NT2/D1 (cell line): ENCODE results near the gene TOLLIP.

Source experiments
- DNase-seq: peaks from one replicate; pipeline ENCODE4 v3.0.0-alpha.2; 2011; ENCODE audit warnings: low read depth, low spot score
- H3K27me3 ChIP-seq: 2 replicates; pipeline ENCODE4 v1.6.0; 2011; ENCODE audit warnings: mild to moderate bottlenecking; ENCODE audit not compliant: insufficient read length, insufficient read depth
- H3K36me3 ChIP-seq: 2 replicates; pipeline ENCODE4 v1.6.1; 2011; ENCODE audit warnings: mild to moderate bottlenecking, low read length, mixed read lengths; ENCODE audit not compliant: insufficient read depth, insufficient read length
- H3K4me1 ChIP-seq: 2 replicates; pipeline ENCODE4 v1.5.1; 2011; ENCODE audit not compliant: insufficient read depth, insufficient read length
- H3K4me3 ChIP-seq: 2 replicates; pipeline ENCODE4 v1.5.1; 2011; ENCODE audit warnings: low read depth; ENCODE audit not compliant: insufficient read length
- H3K9ac ChIP-seq: 2 replicates; pipeline ENCODE4 v1.6.0; 2011; ENCODE audit warnings: low read depth; ENCODE audit not compliant: insufficient read length
- H3K9me3 ChIP-seq: 2 replicates; pipeline ENCODE4 v1.5.1; 2011; ENCODE audit warnings: mild to moderate bottlenecking, low read length; ENCODE audit not compliant: insufficient read depth
- SUZ12 ChIP-seq: IDR thresholded peaks from 2 replicates; pipeline ENCODE4 v1.6.1; 2011; ENCODE audit not compliant: insufficient read length, insufficient read depth; ENCODE audit errors: extremely low read depth
- YY1 ChIP-seq: IDR thresholded peaks from 2 replicates; pipeline ENCODE4 v1.6.1; 2011; ENCODE audit not compliant: insufficient read length, insufficient read depth
- ZNF274 ChIP-seq: IDR thresholded peaks from 2 replicates; pipeline ENCODE4 v1.6.1; 2011; ENCODE audit warnings: mild to moderate bottlenecking, low read depth, low read length

Gene TOLLIP

DNA sequence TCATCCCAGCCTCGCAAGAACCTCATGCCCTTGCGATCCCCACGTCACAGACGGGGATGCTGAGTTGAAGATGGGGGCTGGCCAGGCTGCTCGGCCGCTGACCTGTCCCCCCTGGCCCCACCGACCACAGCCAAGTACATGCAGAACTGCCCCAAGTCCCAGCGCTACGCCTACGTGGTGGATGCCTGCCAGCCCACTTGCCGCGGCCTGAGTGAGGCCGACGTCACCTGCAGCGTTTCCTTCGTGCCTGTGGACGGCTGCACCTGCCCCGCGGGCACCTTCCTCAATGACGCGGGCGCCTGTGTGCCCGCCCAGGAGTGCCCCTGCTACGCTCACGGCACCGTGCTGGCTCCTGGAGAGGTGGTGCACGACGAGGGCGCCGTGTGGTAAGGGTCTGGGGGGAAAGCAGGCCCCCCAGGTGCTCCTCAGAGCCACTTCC is 76.5 kb downstream of the TOLLIP start:
- H3K4me3 ChIP-seq: no peak overlapping the region
- DNase-seq: no peak
- H3K4me1 ChIP-seq: peaks cover 14% of the 10 kb centered on the region
- no peaks in the 10 kb centered on the region for H3K27me3 ChIP-seq
- H3K9ac ChIP-seq: no peak overlapping the region
- H3K36me3 ChIP-seq: no peaks in the 10 kb centered on the region
- TF ChIP-seq ZNF274 (no peak), YY1 (no peak), SUZ12 (no peak)
- H3K9me3 ChIP-seq: no peaks in the 10 kb centered on the region

DNA sequence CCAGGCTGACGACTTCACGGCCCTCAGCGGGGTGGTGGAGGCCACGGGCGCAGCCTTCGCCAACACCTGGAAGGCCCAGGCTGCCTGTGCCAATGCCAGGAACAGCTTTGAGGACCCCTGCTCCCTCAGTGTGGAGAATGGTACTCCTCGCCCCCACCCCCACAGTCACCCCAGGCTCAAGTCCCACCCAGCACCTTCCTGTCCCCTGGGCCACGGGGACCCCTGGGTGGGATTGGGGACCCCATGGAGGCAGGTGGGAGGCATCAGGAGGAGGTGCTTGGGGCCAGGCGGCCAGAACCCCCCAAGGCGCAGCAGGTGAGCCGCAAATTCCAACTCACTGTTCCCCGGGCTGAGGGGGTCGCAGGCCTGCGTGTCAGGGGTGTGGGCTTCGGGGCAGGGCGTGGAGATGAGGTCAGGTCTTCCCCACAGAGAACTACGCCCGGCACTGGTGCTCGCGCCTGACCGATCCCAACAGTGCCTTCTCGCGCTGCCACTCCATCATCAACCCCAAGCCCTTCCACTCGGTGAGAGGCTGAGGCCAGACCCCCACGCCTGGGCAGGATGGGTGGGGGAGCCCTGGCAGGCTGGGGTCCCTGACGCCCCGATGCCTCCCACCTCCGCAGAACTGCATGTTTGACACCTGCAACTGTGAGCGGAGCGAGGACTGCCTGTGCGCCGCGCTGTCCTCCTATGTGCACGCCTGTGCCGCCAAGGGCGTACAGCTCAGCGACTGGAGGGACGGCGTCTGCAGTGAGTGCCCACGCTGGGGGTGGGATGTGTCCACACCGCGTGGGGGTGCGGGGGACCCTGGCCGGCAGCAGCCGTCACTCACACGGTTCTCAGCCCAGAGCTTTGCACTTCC is 77.2 kb downstream of the TOLLIP start:
- Histone ChIP-seq H3K36me3 (no peaks in the 10 kb centered on the region), H3K9me3 (no peaks in the 10 kb centered on the region), H3K27me3 (no peaks in the 10 kb centered on the region), H3K4me3 (no peak overlapping the region), H3K4me1 (peaks cover 20% of the 10 kb centered on the region), H3K9ac (no peak overlapping the region)
- no peak for TF ChIP-seq SUZ12
- no peak for TF ChIP-seq YY1
- no peak for TF ChIP-seq ZNF274
- DNase-seq: no peak

DNA sequence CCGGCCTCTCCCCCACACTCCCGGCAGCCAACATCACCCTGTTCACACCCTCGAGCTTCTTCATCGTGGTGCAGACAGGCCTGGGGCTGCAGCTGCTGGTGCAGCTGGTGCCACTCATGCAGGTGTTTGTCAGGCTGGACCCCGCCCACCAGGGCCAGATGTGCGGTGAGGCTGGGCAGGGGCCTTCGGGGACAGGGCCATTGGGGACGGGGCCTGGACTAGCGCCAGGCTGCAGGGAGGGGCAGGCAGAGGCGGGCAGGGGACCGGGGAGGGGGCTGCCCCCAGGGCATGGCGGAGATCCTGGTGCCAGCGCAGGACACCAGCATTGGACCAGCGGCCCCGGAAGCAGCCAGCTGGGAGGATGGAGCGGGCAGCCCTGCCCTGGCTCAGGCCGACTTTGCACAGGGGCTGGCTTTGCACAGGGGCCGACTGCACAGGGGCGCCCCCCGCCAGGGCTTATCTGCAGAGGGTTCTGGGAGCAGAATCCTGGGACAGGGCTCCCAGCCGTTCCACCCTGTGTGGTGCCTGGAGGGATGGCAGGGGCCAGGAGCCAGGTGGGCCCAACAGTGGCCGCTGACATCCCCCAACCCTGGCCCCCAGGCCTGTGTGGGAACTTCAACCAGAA is 77.9 kb downstream of the TOLLIP start:
- Histone ChIP-seq H3K4me3 (no peak overlapping the region), H3K9me3 (no peaks in the 10 kb centered on the region), H3K27me3 (no peaks in the 10 kb centered on the region), H3K4me1 (peaks cover 20% of the 10 kb centered on the region), H3K36me3 (no peaks in the 10 kb centered on the region), H3K9ac (no peak overlapping the region)
- TF ChIP-seq ZNF274 (no peak), YY1 (no peak), SUZ12 (no peak)
- no peak for DNase-seq

DNA sequence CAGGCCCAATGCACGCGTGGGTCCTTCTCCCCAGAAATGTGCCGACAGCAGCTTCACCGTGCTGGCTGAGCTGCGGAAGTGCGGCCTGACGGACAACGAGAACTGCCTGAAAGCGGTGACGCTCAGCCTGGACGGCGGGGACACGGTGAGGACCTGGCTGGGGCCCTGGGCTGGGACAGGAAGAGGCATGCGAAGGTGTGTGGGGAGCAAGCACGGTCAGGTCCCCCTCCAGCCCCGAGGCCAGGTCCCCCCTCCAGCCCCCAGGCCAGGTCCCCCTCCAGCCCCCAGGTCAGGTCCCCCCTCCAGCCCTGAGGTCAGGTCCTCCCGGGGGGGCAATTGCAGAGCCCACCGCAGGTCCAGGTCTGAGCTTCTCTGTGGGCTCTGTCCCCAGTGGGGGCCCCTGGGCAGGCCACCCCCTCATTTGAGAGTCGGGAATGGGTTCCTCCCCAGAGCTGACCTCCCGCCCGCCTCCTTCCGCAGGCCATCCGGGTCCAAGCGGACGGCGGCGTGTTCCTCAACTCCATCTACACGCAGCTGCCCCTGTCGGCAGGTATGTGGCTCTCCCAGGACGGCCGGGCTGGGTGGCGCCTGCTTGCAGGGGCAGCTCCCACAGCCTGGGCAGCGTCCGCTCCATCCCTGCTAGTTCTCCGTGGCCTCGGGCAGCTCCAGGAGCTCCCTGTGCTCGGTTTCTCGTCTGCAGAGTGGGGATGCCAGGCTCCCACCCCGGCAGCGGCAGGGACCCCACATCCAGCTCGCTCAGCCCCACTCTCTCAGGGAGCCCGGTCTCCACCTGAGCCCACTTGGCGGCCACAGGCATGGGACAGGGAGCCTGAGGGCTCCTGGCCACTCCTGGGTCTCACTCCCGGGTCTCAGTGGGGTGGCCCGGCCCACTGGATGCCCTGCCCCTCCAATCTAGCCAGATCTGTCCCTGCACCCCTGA is 78.7 kb downstream of the TOLLIP start:
- Histone ChIP-seq H3K27me3 (no peaks in the 10 kb centered on the region), H3K4me3 (no peak overlapping the region), H3K9me3 (no peaks in the 10 kb centered on the region), H3K9ac (no peak overlapping the region), H3K4me1 (peaks cover 20% of the 10 kb centered on the region), H3K36me3 (no peaks in the 10 kb centered on the region)
- TF ChIP-seq ZNF274 (no peak), YY1 (no peak), SUZ12 (no peak)
- no peak for DNase-seq

DNA sequence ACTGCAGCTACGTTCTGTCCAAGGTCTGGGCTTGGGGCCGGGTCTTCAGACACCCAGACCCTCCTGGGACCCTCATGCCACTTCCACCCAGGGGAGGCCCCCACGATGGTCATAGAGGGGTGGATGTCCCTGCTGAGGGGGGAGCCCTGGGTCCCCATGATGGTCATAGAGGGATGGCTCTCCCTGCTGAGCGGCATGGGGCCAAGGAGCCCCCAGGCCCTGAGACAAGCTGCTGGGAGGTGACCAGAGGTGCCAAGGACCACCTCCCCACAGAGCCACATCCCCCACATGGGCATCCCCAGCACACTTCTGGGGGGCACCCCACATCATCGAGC is 79.3 kb downstream of the TOLLIP start:
- Histone ChIP-seq H3K9ac (no peak overlapping the region), H3K9me3 (no peaks in the 10 kb centered on the region), H3K27me3 (no peaks in the 10 kb centered on the region), H3K4me3 (no peak overlapping the region), H3K4me1 (peaks cover 21% of the 10 kb centered on the region), H3K36me3 (no peaks in the 10 kb centered on the region)
- DNase-seq: no peak
- no peak for TF ChIP-seq ZNF274
- TF ChIP-seq YY1: no peak
- no peak for TF ChIP-seq SUZ12

DNA sequence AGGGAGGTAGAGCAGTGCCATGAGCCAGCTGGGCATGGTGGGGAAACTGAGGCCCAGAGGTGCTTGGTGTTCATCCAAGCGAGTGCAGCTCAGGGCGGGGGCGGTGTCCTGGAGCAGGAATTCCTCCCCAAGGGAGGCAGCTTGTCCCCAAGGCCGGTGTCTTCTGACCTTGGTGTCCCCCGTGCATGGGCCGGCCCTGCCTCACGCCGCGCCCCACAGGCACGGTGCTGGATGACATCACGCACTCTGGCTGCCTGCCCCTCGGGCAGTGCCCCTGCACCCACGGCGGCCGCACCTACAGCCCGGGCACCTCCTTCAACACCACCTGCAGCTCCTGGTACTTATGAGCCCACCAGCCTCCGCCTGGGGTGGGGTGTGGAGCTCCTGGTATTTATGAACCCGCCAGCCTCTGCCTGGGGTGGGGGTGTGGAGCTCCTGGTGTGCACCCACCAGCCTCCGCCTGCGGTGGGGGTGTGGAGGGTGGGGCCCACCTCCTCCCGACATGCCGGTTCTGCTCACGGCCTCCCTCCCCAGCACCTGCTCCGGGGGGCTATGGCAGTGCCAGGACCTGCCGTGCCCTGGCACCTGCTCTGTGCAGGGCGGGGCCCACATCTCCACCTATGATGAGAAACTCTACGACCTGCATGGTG is 79.8 kb downstream of the TOLLIP start:
- peaks cover 22% of the 10 kb centered on the region for H3K4me1 ChIP-seq
- DNase-seq: no peak
- no peaks in the 10 kb centered on the region for H3K36me3 ChIP-seq
- H3K27me3 ChIP-seq: no peaks in the 10 kb centered on the region
- no peak overlapping the region for H3K4me3 ChIP-seq
- TF ChIP-seq YY1 (no peak), ZNF274 (no peak), SUZ12 (no peak)
- H3K9me3 ChIP-seq: no peaks in the 10 kb centered on the region
- no peak overlapping the region for H3K9ac ChIP-seq
